Measurements from ENCODE around the gene XPO1.

- TF ChIP-seq CTCF (IDR thresholded peaks at IDR 0.05; ENCODE audit: insufficient read depth, low read length, poor library complexity, severe bottlenecking) (no peak), EZH2phosphoT487 (conservative IDR thresholded peaks at IDR 0.05; ENCODE audit: low read length) (no peak)
These were observed 73.1 kb downstream of the XPO1 start for GRCh38 chr2:61465045-61465444.

Measured in SU-DHL-6 (cell line).